H1 (cell line): ENCODE results near the gene TEAD1. TPM values are rescaled to one million over a fixed set of nuclear protein-coding genes. Genes with fewer than 3 reads are reported as not detected.
"Not testable (repeated sequence)": the region's sequence is repeated elsewhere in the genome, so short reads cannot be mapped to it uniquely, and the experiment has no call there.

ENCODE experiments used
- CTCF ChIA-PET: fragments of 300-600 bp; sonication (Branson Sonifier 250); formaldehyde crosslinking; loops from one replicate; lab custom pipeline; 2021; ENCODE audit not compliant: partially characterized antibody; lab: Charles Lee
- POLR2A ChIA-PET: fragments of 300-600 bp; sonication (Branson Sonifier 250); formaldehyde crosslinking; loops from one replicate; lab custom pipeline; 2021; ENCODE audit warnings: inconsistent platforms; ENCODE audit not compliant: partially characterized antibody; lab: Charles Lee
- DNase-seq, 2 experiments: peaks; one replicate each; pipeline versions ENCODE4 v3.0.0 to v3.0.0-alpha.2; 2010 to 2022; ENCODE audit warnings: low spot score in 2 of 2, low read depth in 1 of 2, mixed read lengths in 1 of 2
- FAIRE-seq: peaks from 2 replicates; lab custom pipeline; 2011; peaks lifted over from hg19 to GRCh38; lab: Jason Lieb, UNC
- H2AFZ ChIP-seq: 2 replicates; pipeline ENCODE4 v1.8.1; 2012; ENCODE audit warnings: low read length, inconsistent platforms
- H2AK5ac ChIP-seq: 2 replicates; pipeline ENCODE4 v1.6.1; 2013; ENCODE audit warnings: low read depth, low read length
- H2BK120ac ChIP-seq: replicated peaks from 2 replicates; pipeline ENCODE3; 2013; ENCODE audit warnings: low read depth, low read length, inconsistent platforms
- H2BK12ac ChIP-seq: 2 replicates; pipeline ENCODE4 v1.6.1; 2013; ENCODE audit warnings: low read depth, low read length
- H2BK15ac ChIP-seq: 2 replicates; pipeline ENCODE4 v1.6.1; 2013; ENCODE audit warnings: low read length
- H2BK20ac ChIP-seq: 2 replicates; pipeline ENCODE4 v1.6.1; 2013; ENCODE audit warnings: low read length
- H2BK5ac ChIP-seq: 2 replicates; pipeline ENCODE4 v1.6.1; 2013; ENCODE audit warnings: low read depth, low read length
- H3K14ac ChIP-seq: 2 replicates; pipeline ENCODE4 v1.6.1; 2013; ENCODE audit warnings: inconsistent platforms; ENCODE audit not compliant: insufficient read length
- H3K18ac ChIP-seq: 2 replicates; pipeline ENCODE4 v1.6.1; 2013; ENCODE audit warnings: low read length; ENCODE audit errors: extremely low read depth
- H3K23ac ChIP-seq: 2 replicates; pipeline ENCODE4 v1.6.1; 2013; ENCODE audit warnings: inconsistent platforms; ENCODE audit not compliant: insufficient read length
- H3K23me2 ChIP-seq: 2 replicates; pipeline ENCODE4 v1.6.1; 2013; ENCODE audit warnings: low read depth, low read length
- H3K27ac ChIP-seq: 2 replicates; pipeline ENCODE4 v1.6.1; 2011; ENCODE audit warnings: low read depth, low read length, inconsistent platforms
- H3K27me3 ChIP-seq, 4 experiments: replicated peaks in 1 of 4; 1 replicate in 1 of 4; 2 replicates in 3 of 4; pipeline versions ENCODE4 v1.6.1 to v1.8.1; 2011 to 2013; ENCODE audit warnings: low read length in 3 of 4, mild to moderate bottlenecking in 3 of 4, inconsistent platforms in 2 of 4, mixed read lengths in 2 of 4, moderate library complexity in 1 of 4; ENCODE audit not compliant: control insufficient read depth in 3 of 4, insufficient read depth in 3 of 4; ENCODE audit errors: extremely low read depth in 1 of 4
- H3K36me3 ChIP-seq, 4 experiments: 2 replicates each; pipeline versions ENCODE4 v1.6.1 to v1.8.1; 2011 to 2013; ENCODE audit warnings: mild to moderate bottlenecking in 4 of 4, low read length in 3 of 4, moderate library complexity in 2 of 4, control low read depth in 1 of 4, inconsistent platforms in 1 of 4; ENCODE audit not compliant: insufficient read depth in 4 of 4, control insufficient read depth in 2 of 4
- H3K4ac ChIP-seq: replicated peaks from 2 replicates; pipeline ENCODE3; 2013; ENCODE audit warnings: low read length, low read depth, mixed read lengths, inconsistent platforms; ENCODE audit not compliant: insufficient read length
- H3K4me1 ChIP-seq, 4 experiments: replicated peaks in 1 of 4; 1 replicate in 1 of 4; 2 replicates in 3 of 4; pipeline versions ENCODE4 v1.6.1 to v1.8.1; 2011 to 2013; ENCODE audit warnings: low read length in 3 of 4, inconsistent platforms in 2 of 4, mixed read lengths in 1 of 4; ENCODE audit not compliant: insufficient read depth in 4 of 4, control insufficient read depth in 3 of 4
- H3K4me2 ChIP-seq, 2 experiments: 2 replicates each; pipeline versions ENCODE4 v1.6.1 to v1.8.1; 2011 to 2013; ENCODE audit warnings: low read depth in 2 of 2, low read length in 2 of 2, control low read depth in 1 of 2, inconsistent platforms in 1 of 2, mild to moderate bottlenecking in 1 of 2; ENCODE audit not compliant: insufficient read depth in 1 of 2
- H3K4me3 ChIP-seq, 4 experiments: fragments of 200-600, 300-600 bp in 1 of 4; sonication (generic), shearing (Covaris generic), sonication (Bioruptor Twin) in 1 of 4; 2 replicates each; pipeline versions ENCODE4 v1.5.1 to v1.8.1; 2011 to 2016; ENCODE audit warnings: low read length in 4 of 4, low read depth in 3 of 4, control low read depth in 2 of 4, inconsistent platforms in 2 of 4, mild to moderate bottlenecking in 2 of 4, mixed read lengths in 1 of 4, moderate library complexity in 1 of 4; ENCODE audit not compliant: insufficient read depth in 2 of 4; ENCODE audit errors: extremely low read depth in 1 of 4
- H3K56ac ChIP-seq: replicated peaks from 2 replicates; pipeline ENCODE3; 2013; ENCODE audit warnings: low read depth, mild to moderate bottlenecking, mixed read lengths, low read length, inconsistent platforms; ENCODE audit not compliant: insufficient read length
- H3K79me1 ChIP-seq: 2 replicates; pipeline ENCODE4 v1.6.1; 2013; ENCODE audit warnings: low read depth, low read length, control low read depth
- H3K79me2 ChIP-seq, 2 experiments: 2 replicates each; pipeline versions ENCODE4 v1.6.1 to v1.8.1; 2012 to 2013; ENCODE audit warnings: low read length in 2 of 2, mild to moderate bottlenecking in 2 of 2, inconsistent platforms in 1 of 2; ENCODE audit not compliant: insufficient read depth in 2 of 2, control insufficient read depth in 1 of 2
- H3K9ac ChIP-seq, 4 experiments: replicated peaks in 1 of 4; 1 replicate in 1 of 4; 2 replicates in 3 of 4; pipeline versions ENCODE4 v1.6.1 to v1.8.1; 2011 to 2013; ENCODE audit warnings: low read depth in 3 of 4, low read length in 3 of 4, control low read depth in 2 of 4, mild to moderate bottlenecking in 2 of 4, moderate library complexity in 2 of 4, inconsistent platforms in 1 of 4; ENCODE audit errors: extremely low read depth in 1 of 4
- H3K9me3 ChIP-seq, 2 experiments: 2 replicates each; pipeline versions ENCODE4 v1.6.1 to v1.8.1; 2012 to 2013; ENCODE audit warnings: mild to moderate bottlenecking in 2 of 2, moderate library complexity in 2 of 2, control low read depth in 1 of 2, inconsistent platforms in 1 of 2, low read depth in 1 of 2, low read length in 1 of 2, mixed read lengths in 1 of 2; ENCODE audit not compliant: insufficient read depth in 2 of 2
- H4K20me1 ChIP-seq, 2 experiments: replicated peaks in 1 of 2; 2 replicates each; pipeline versions ENCODE3 to v1.8.1; 2011 to 2013; ENCODE audit warnings: inconsistent platforms in 2 of 2, low read length in 2 of 2, mild to moderate bottlenecking in 1 of 2; ENCODE audit not compliant: insufficient read depth in 2 of 2, control insufficient read depth in 1 of 2
- H4K5ac ChIP-seq: 2 replicates; pipeline ENCODE4 v1.6.1; 2013; ENCODE audit warnings: low read length, low read depth, mixed read lengths, inconsistent platforms; ENCODE audit not compliant: insufficient read length
- H4K8ac ChIP-seq: 2 replicates; pipeline ENCODE4 v1.8.0; 2013; ENCODE audit warnings: mild to moderate bottlenecking, moderate library complexity, low read length, inconsistent platforms; ENCODE audit not compliant: insufficient read depth; ENCODE audit errors: extremely low read depth
- H4K91ac ChIP-seq: replicated peaks from 2 replicates; pipeline ENCODE3; 2013; ENCODE audit warnings: low read length, mixed read lengths, inconsistent platforms; ENCODE audit not compliant: insufficient read length
- WGBS, 2 experiments: shearing (Covaris generic) in 1 of 2; methylation state at CpG; one replicate each; pipeline versions ENCODE4 v1.1.6 to v1.1.7; 2013 to 2015; ENCODE audit warnings: low lambda C conversion rate in 2 of 2, mixed read lengths in 2 of 2, inconsistent platforms in 1 of 2, low coverage in 1 of 2, missing lambda C conversion rate in 1 of 2; ENCODE audit not compliant: insufficient replicate concordance in 2 of 2, insufficient coverage in 1 of 2, insufficient read length in 1 of 2; ENCODE audit errors: extremely low coverage in 1 of 2, missing lambda C conversion rate in 1 of 2; 5-methylcytosine and 5-hydroxymethylcytosine counted together
- polyA plus RNA-seq, 7 experiments: library from polyadenylated mRNA; depleted of rRNA in 3 of 7; stranded (reverse) in 5 of 7; unstranded in 2 of 7; fragments of >200 nt in 5 of 7; fragments of 200-250 nt in 2 of 7; gene quantifications; 1 replicate in 5 of 7; 2 replicates in 1 of 7; 4 replicates in 1 of 7; pipeline versions ENCODE4 v1.2.1 to v1.2.3, GENCODE V29; 2011 to 2013; ENCODE audit warnings: missing spikeins in 2 of 7, mixed read lengths in 2 of 7
- total RNA-seq: library from RNA; stranded (reverse); fragmentation: NEBNext Ultra II Directional; extraction: Animal tissue kit (Norgen Biotek cat#: 25700); gene quantifications from 2 replicates; pipeline ENCODE4 v1.2.1, GENCODE V29; 2021

TEAD1 gene
- total and polyA plus RNA-seq, 2 of the 8 experiments (the other 6 are each of a cell fraction or from before 2014, with no cell fraction given), result 15.6 to 67.4 TPM

DNA sequence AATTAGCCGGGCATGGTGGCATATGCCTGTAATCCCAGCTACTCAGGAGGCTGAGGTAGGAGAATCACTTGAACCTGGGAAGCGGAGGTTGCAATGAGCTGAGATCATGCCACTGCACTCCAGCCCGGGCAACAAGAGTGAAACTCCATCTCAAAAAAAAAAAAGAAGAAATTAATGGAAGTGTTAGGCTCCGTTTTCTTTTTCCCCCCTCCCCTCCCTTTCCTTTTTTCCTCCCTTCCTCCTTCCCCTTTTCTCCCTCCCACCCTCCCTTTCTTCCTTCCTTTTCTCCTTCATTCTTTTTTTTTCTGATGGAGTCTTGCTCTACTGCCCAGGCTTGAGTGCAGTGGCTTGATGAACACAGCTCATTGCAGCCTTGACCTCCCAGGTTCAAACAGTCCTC is 203.3 kb downstream of the TEAD1 start:
- H3K4me2 ChIP-seq, H2AK5ac ChIP-seq, H4K8ac ChIP-seq, H3K9ac ChIP-seq, H2BK5ac ChIP-seq, H2BK20ac ChIP-seq, H3K14ac ChIP-seq, H4K91ac ChIP-seq, H4K5ac ChIP-seq, H3K23ac ChIP-seq, H2AFZ ChIP-seq, H3K18ac ChIP-seq, H3K36me3 ChIP-seq, H2BK120ac ChIP-seq, H2BK15ac ChIP-seq, H3K4ac ChIP-seq, H2BK12ac ChIP-seq, H3K79me2 ChIP-seq, H3K27me3 ChIP-seq, H3K79me1 ChIP-seq, H4K20me1 ChIP-seq, FAIRE-seq, DNase-seq, H3K56ac ChIP-seq, H3K4me3 ChIP-seq, H3K9me3 ChIP-seq, H3K27ac ChIP-seq, H3K23me2 ChIP-seq: not testable (repeated sequence)
- CTCF ChIA-PET, result interaction anchor here (1.0 to 3.9 kb wide), 4 partner anchors 10 to 62 kb away, joined by 3 to 27 read pairs (median 6); no protein-coding TSS in a partner anchor
- WGBS, 2 experiments, result 100% methylated on average over 1 of the region's 4 CpGs; no CpG with 5 or more reads in 1 of the 2 experiments
- POLR2A ChIA-PET, result interaction anchor here (0.6 to 2.5 kb wide), 3 partner anchors 10 to 805 kb away, joined by 3 to 10 read pairs (median 6); no protein-coding TSS in a partner anchor
- H3K4me1 ChIP-seq, result peaks cover 0 to 15% (median 4%) of the 10 kb centered on the region in 4 experiments; a peak in 6 of 7 replicates
